RWPE2 (cell line): ENCODE measurements around the gene ANKRD33B.
A peak's percentile ranks its signal among the peaks of the same experiment; 100 is the strongest.

Experiments
- ATAC-seq: fragments of 200-7000 bp; cut with Tn5 transposase; 3 replicates; pipeline ENCODE4 v1.9.1; 2021; ENCODE audit warnings: low read depth
- DNase-seq: peaks from one replicate; pipeline ENCODE4 v3.0.0-alpha.2; 2020; ENCODE audit warnings: low spot score
- H3K27ac ChIP-seq: fragments of 450-650 bp; 2 replicates; pipeline ENCODE4 v1.5.1; 2017; ENCODE audit warnings: mild to moderate bottlenecking; ENCODE audit not compliant: poor library complexity, severe bottlenecking
- H3K27me3 ChIP-seq: fragments of 250-450 bp; sonication (Bioruptor Pico); 2 replicates; pipeline ENCODE4 v1.5.1; 2021; ENCODE audit warnings: mild to moderate bottlenecking, moderate library complexity; ENCODE audit not compliant: insufficient read depth, poor library complexity, severe bottlenecking
- H3K36me3 ChIP-seq: fragments of 250-450 bp; sonication (Bioruptor Pico); 2 replicates; pipeline ENCODE4 v1.5.1; 2020; ENCODE audit warnings: low read depth, mild to moderate bottlenecking, moderate library complexity
- H3K4me1 ChIP-seq: fragments of 250-450 bp; sonication (Bioruptor Pico); 2 replicates; pipeline ENCODE4 v1.5.1; 2021; ENCODE audit warnings: mild to moderate bottlenecking, moderate library complexity; ENCODE audit not compliant: insufficient read depth, poor library complexity, severe bottlenecking
- H3K4me3 ChIP-seq: fragments of 250-450 bp; sonication (Bioruptor Pico); 2 replicates; pipeline ENCODE4 v1.5.1; 2021; ENCODE audit warnings: mild to moderate bottlenecking, moderate library complexity; ENCODE audit not compliant: severe bottlenecking
- H3K9me3 ChIP-seq: fragments of 250-450 bp; sonication (Bioruptor Pico); 2 replicates; pipeline ENCODE4 v1.5.1; 2021; ENCODE audit warnings: mild to moderate bottlenecking, moderate library complexity; ENCODE audit not compliant: severe bottlenecking
- CTCF ChIP-seq: fragments of 450-650 bp; IDR thresholded peaks from one replicate; pipeline ENCODE4 v1.5.1; 2017; ENCODE audit warnings: mild to moderate bottlenecking, moderate library complexity; ENCODE audit not compliant: poor library complexity, severe bottlenecking

Gene ANKRD33B

GRCh38 chr5:10556289-10556807, 7.5 kb upstream of the ANKRD33B start:
- H3K27ac ChIP-seq: peak overlapping the region; percentile 38

GRCh38 chr5:10556893-10557746, 6.8 kb upstream of the ANKRD33B start:
- H3K27me3 ChIP-seq: no peaks in the 10 kb centered on the region
- no peak overlapping the region for H3K4me3 ChIP-seq
- no peak for DNase-seq
- H3K4me1 ChIP-seq: peaks cover 34% of the 10 kb centered on the region
- H3K9me3 ChIP-seq: no peaks in the 10 kb centered on the region
- TF ChIP-seq CTCF: no peak
- no peaks in the 10 kb centered on the region for H3K36me3 ChIP-seq
- no peak for ATAC-seq
- no peak overlapping the region for H3K27ac ChIP-seq

More at GRCh38 chr5:10556289-10556807, 7.5 kb upstream of the ANKRD33B start:
- Histone ChIP-seq H3K36me3 (no peaks in the 10 kb centered on the region), H3K4me1 (peaks cover 40% of the 10 kb centered on the region), H3K27me3 (no peaks in the 10 kb centered on the region), H3K4me3 (no peak overlapping the region), H3K9me3 (no peaks in the 10 kb centered on the region)
- peak; percentile 38 for ATAC-seq
- no peak for TF ChIP-seq CTCF
- DNase-seq: no peak

- no peak overlapping the region for H3K27ac ChIP-seq
- TF ChIP-seq CTCF: no peak
- H3K27me3 ChIP-seq: no peaks in the 10 kb centered on the region
Observed at GRCh38 chr5:10559151-10559550, 4.7 kb upstream of the ANKRD33B start.

DNA sequence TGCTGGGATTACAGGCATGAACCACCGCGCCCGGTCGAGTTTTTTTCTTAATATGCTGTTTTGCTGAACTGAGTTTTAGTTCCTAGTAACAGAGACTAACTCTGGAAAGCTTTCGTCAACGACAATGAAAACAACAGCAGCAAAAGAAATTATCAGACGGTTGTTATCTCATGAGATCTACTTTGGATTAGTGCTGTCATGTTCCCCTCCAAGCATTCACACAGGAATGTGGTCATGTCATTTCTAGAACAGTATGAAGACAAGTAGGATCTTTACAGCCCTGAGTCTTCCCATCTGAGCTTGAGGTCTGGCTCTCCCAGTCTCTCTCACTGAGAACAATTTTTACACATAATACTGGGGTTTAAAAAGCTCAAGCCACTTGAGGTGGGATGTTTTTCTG, 4.0 kb upstream of the ANKRD33B start:
- no peaks in the 10 kb centered on the region for H3K36me3 ChIP-seq
- ATAC-seq (no peak), DNase-seq (no peak)
- peaks cover 23% of the 10 kb centered on the region for H3K4me1 ChIP-seq
- TF ChIP-seq CTCF: no peak
- no peaks in the 10 kb centered on the region for H3K9me3 ChIP-seq
- H3K4me3 ChIP-seq: no peak overlapping the region
- no peak overlapping the region for H3K27ac ChIP-seq
- no peaks in the 10 kb centered on the region for H3K27me3 ChIP-seq

More at GRCh38 chr5:10559151-10559550, 4.7 kb upstream of the ANKRD33B start:
- no peak overlapping the region for H3K4me3 ChIP-seq
- DNase-seq: no peak
- ATAC-seq: no peak
- no peaks in the 10 kb centered on the region for H3K36me3 ChIP-seq
- H3K4me1 ChIP-seq: peaks cover 27% of the 10 kb centered on the region
- H3K9me3 ChIP-seq: no peaks in the 10 kb centered on the region
